ENCODE results near the gene NT5C1B. TPM values are rescaled to one million over a fixed set of nuclear protein-coding genes. Genes with fewer than 3 reads are reported as not detected.

Gene NT5C1B
- total RNA-seq, 1 donor from 2014 or later, result not detected

DNA sequence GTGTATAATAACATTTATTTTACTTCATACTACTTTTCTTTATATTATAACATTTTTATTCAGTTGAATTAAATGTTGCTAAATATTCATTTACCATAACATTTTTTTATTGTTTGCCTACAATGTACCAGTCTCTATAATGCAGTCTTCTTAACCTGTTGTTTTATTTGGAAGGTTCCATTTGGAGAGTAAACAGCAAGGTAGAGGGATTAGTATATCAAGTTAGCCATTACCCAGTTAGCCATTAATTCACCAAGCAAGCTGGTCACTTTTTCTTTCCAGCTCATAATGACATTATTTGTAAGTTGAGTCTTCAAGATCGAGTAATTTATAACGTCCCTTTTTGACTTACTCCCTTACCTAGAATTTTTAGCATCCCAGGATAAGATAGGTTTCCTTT lies 29.7 kb upstream of the NT5C1B start:
- no peaks in the 10 kb centered on the region for H3K9me3 Mint-ChIP-seq (ENCODE audit: unreplicated experiment)
- DNase-seq (ENCODE audit: extremely low spot score, unreplicated experiment), result no peak
- H3K36me3 Mint-ChIP-seq (ENCODE audit: unreplicated experiment), result no peaks in the 10 kb centered on the region
- peaks cover 7% of the 10 kb centered on the region for H3K4me1 Mint-ChIP-seq (ENCODE audit: unreplicated experiment)
- no peak overlapping the region for H3K27ac Mint-ChIP-seq (ENCODE audit: unreplicated experiment)
- no peak overlapping the region for H3K4me3 Mint-ChIP-seq (ENCODE audit: unreplicated experiment)
- H3K27me3 Mint-ChIP-seq (ENCODE audit: unreplicated experiment), result no peaks in the 10 kb centered on the region
- TF ChIP-seq, protein P1, sequence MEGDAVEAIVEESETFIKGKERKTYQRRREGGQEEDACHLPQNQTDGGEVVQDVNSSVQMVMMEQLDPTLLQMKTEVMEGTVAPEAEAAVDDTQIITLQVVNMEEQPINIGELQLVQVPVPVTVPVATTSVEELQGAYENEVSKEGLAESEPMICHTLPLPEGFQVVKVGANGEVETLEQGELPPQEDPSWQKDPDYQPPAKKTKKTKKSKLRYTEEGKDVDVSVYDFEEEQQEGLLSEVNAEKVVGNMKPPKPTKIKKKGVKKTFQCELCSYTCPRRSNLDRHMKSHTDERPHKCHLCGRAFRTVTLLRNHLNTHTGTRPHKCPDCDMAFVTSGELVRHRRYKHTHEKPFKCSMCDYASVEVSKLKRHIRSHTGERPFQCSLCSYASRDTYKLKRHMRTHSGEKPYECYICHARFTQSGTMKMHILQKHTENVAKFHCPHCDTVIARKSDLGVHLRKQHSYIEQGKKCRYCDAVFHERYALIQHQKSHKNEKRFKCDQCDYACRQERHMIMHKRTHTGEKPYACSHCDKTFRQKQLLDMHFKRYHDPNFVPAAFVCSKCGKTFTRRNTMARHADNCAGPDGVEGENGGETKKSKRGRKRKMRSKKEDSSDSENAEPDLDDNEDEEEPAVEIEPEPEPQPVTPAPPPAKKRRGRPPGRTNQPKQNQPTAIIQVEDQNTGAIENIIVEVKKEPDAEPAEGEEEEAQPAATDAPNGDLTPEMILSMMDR (IDR thresholded peaks at IDR 0.05), result no peak

DNA sequence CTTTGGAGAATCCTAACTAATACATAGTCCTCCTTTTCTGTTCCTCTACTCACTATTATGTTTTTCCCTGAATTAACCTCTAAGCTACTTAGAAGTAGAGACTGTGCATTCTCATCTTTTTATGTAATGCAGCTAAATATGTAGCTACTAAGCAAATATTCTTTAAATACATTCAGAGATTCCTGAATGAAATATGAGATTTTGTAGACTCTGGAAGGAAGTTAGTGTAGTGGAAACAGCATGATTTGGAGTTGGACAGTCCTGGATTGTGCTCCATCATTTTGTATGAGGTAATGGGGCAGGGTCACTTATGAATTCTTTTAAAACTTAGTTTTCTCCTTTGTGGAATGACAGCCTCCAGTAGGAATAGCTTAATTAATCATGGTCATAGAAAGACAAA lies 24.7 kb upstream of the NT5C1B start:
- no peak overlapping the region for H3K4me3 Mint-ChIP-seq (ENCODE audit: unreplicated experiment)
- no peaks in the 10 kb centered on the region for H3K27me3 Mint-ChIP-seq (ENCODE audit: unreplicated experiment)
- H3K4me1 Mint-ChIP-seq (ENCODE audit: unreplicated experiment), result peaks cover 11% of the 10 kb centered on the region
- H3K9me3 Mint-ChIP-seq (ENCODE audit: unreplicated experiment), result no peaks in the 10 kb centered on the region
- no peak for DNase-seq (ENCODE audit: extremely low spot score, unreplicated experiment)
- TF ChIP-seq, protein P1 (IDR thresholded peaks at IDR 0.05), result no peak
- H3K27ac Mint-ChIP-seq (ENCODE audit: unreplicated experiment), result peak overlapping the region; percentile 9
- no peaks in the 10 kb centered on the region for H3K36me3 Mint-ChIP-seq (ENCODE audit: unreplicated experiment)

DNA sequence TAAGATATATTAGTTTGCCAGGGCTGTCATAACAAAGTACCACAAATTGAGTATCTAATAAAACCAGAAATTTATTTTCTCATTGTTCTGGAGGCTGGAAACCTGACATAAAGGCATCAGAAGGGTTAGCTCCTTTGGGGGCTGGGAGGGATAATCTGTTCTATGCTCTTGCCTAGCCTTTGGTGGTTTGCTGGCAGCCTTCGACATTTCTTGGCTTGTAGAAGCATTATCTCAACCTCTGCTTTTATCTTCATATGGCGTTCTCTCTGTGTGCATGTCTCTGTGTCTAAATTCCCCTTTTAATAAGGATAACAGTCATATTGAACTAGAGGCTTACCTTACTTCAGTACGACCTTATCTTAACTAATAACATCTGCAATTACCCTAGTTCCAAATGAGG lies 22.8 kb upstream of the NT5C1B start:
- no peaks in the 10 kb centered on the region for H3K9me3 Mint-ChIP-seq (ENCODE audit: unreplicated experiment)
- H3K36me3 Mint-ChIP-seq (ENCODE audit: unreplicated experiment), result no peaks in the 10 kb centered on the region
- H3K27me3 Mint-ChIP-seq (ENCODE audit: unreplicated experiment), result no peaks in the 10 kb centered on the region
- TF ChIP-seq, protein P1 (IDR thresholded peaks at IDR 0.05), result no peak
- H3K27ac Mint-ChIP-seq (ENCODE audit: unreplicated experiment), result no peak overlapping the region
- DNase-seq (ENCODE audit: extremely low spot score, unreplicated experiment), result no peak
- H3K4me1 Mint-ChIP-seq (ENCODE audit: unreplicated experiment), result peaks cover 11% of the 10 kb centered on the region
- no peak overlapping the region for H3K4me3 Mint-ChIP-seq (ENCODE audit: unreplicated experiment)

DNA sequence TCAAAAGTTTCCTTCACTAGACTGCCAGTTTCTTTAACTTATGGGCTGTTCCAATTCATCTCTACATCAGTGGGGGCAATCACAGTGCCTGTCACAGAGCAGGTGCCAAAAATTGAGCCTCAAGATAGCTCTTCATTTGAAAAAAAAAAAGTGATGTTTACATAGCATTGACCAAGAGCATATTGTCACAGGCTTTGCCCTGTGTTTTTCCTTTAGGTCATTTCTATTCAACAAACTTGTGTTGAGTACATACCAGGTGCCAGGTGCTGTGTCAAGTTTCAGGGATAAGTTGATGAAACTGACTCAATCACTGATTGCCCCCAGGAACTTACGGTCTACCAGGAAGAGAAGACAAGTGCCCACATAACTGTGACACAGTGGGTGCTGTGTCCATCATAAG lies 22.2 kb upstream of the NT5C1B start:
- Mint-ChIP-seq H3K9me3 (ENCODE audit: unreplicated experiment) (no peaks in the 10 kb centered on the region), H3K4me3 (ENCODE audit: unreplicated experiment) (no peak overlapping the region), H3K36me3 (ENCODE audit: unreplicated experiment) (no peaks in the 10 kb centered on the region), H3K27ac (ENCODE audit: unreplicated experiment) (no peak overlapping the region), H3K4me1 (ENCODE audit: unreplicated experiment) (peaks cover 11% of the 10 kb centered on the region), H3K27me3 (ENCODE audit: unreplicated experiment) (no peaks in the 10 kb centered on the region)
- no peak for DNase-seq (ENCODE audit: extremely low spot score, unreplicated experiment)
- TF ChIP-seq, protein P1 (IDR thresholded peaks at IDR 0.05), result no peak

DNA sequence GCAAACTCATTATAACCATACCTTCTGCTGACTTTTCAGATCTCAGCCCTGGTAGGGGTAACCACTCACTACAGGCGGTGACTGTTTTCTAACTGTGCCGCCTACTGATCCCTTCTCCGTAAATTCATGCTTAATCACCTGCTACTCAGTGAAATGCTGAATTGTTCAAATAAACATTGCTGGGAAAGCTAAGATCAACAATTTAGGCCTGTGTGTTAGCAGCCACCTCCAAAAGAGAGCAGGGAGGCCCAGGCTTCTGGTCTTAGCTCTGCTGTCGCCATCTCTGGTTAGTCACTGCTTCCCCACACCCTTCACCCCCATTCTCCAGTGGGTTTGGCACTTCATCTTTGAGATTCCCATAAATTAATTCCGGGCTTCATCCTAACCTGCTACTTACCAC lies 21.8 kb upstream of the NT5C1B start:
- H3K4me3 Mint-ChIP-seq (ENCODE audit: unreplicated experiment), result no peak overlapping the region
- no peaks in the 10 kb centered on the region for H3K36me3 Mint-ChIP-seq (ENCODE audit: unreplicated experiment)
- TF ChIP-seq, protein P1 (IDR thresholded peaks at IDR 0.05), result no peak
- peaks cover 11% of the 10 kb centered on the region for H3K4me1 Mint-ChIP-seq (ENCODE audit: unreplicated experiment)
- no peaks in the 10 kb centered on the region for H3K27me3 Mint-ChIP-seq (ENCODE audit: unreplicated experiment)
- H3K9me3 Mint-ChIP-seq (ENCODE audit: unreplicated experiment), result no peaks in the 10 kb centered on the region
- DNase-seq (ENCODE audit: extremely low spot score, unreplicated experiment), result no peak
- no peak overlapping the region for H3K27ac Mint-ChIP-seq (ENCODE audit: unreplicated experiment)
